ENCODE results near the gene CRKL.

CRKL gene

DNA sequence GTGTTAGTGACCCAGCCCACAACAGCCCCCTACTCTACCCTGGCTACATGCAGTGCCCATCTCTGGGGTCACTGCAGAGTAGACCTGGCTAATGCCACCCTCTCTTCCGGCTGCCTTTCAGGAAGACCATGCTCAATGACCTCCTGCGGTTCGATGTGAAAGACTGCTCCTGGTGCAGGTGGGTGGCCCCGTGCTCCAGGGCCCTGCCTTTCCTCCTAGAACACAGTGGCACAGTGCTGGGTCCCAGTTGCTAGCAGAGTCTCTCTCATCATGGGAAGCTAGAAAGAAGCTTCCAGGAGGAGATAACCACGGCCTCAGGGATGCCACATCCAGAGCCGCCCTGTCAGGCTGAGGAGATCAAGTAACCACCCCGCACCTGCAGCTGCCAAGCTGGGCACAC, 68.5 kb downstream of the CRKL start:
- H2AFZ ChIP-seq (ENCODE audit: low read length), result no peak overlapping the region
- no peak overlapping the region for H3K4me3 ChIP-seq (ENCODE audit: low read length, poor library complexity, severe bottlenecking)
- peaks cover 23% of the 10 kb centered on the region for H3K4me1 ChIP-seq (ENCODE audit: insufficient read depth, low read length, poor library complexity, severe bottlenecking)
- no peaks in the 10 kb centered on the region for H3K36me3 ChIP-seq (ENCODE audit: insufficient read depth, low read length)
- TF ChIP-seq CTCF (conservative IDR thresholded peaks at IDR 0.05; ENCODE audit: low read length) (no peak), EZH2phosphoT487 (IDR thresholded peaks at IDR 0.05; ENCODE audit: borderline replicate concordance) (no peak)
- H3K9ac ChIP-seq (ENCODE audit: low read depth, low read length, poor library complexity, severe bottlenecking), result no peak overlapping the region
- no peaks in the 10 kb centered on the region for H3K9me2 ChIP-seq (replicated peaks; ENCODE audit: low read depth, low read length)
- peaks cover 14% of the 10 kb centered on the region; the same call in 1 of the 2 replicates for H3K79me2 ChIP-seq (ENCODE audit: insufficient read depth, low read length)
- H3F3A ChIP-seq (ENCODE audit: low read depth), result no peaks in the 10 kb centered on the region
- no peaks in the 10 kb centered on the region for H4K20me1 ChIP-seq (ENCODE audit: insufficient read depth, low read length, poor library complexity, severe bottlenecking)
- H3K4me2 ChIP-seq (ENCODE audit: low read depth, low read length, poor library complexity, severe bottlenecking), result no peak overlapping the region
- H3K27me3 ChIP-seq (ENCODE audit: insufficient read depth, low read length, poor library complexity, severe bottlenecking), result no peaks in the 10 kb centered on the region
- no peaks in the 10 kb centered on the region for H3K9me3 ChIP-seq (ENCODE audit: insufficient read depth, low read depth, low read length)

- Histone ChIP-seq H3K36me3 (ENCODE audit: insufficient read depth, low read length) (no peaks in the 10 kb centered on the region), H3K9me3 (ENCODE audit: insufficient read depth, low read depth, low read length) (no peaks in the 10 kb centered on the region), H3K9ac (ENCODE audit: low read depth, low read length, poor library complexity, severe bottlenecking) (no peak overlapping the region), H3K4me1 (ENCODE audit: insufficient read depth, low read length, poor library complexity, severe bottlenecking) (peaks cover 20% of the 10 kb centered on the region), H3K4me2 (ENCODE audit: low read depth, low read length, poor library complexity, severe bottlenecking) (no peak overlapping the region), H3K4me3 (ENCODE audit: low read length, poor library complexity, severe bottlenecking) (no peak overlapping the region), H3K9me2 (replicated peaks; ENCODE audit: low read depth, low read length) (no peaks in the 10 kb centered on the region), H4K20me1 (ENCODE audit: insufficient read depth, low read length, poor library complexity, severe bottlenecking) (no peaks in the 10 kb centered on the region), H3K79me2 (ENCODE audit: insufficient read depth, low read length) (peaks cover 14% of the 10 kb centered on the region; the same call in 1 of the 2 replicates), H3F3A (ENCODE audit: low read depth) (no peaks in the 10 kb centered on the region), H3K27me3 (ENCODE audit: insufficient read depth, low read length, poor library complexity, severe bottlenecking) (no peaks in the 10 kb centered on the region), H2AFZ (ENCODE audit: low read length) (no peak overlapping the region)
- TF ChIP-seq EZH2phosphoT487 (IDR thresholded peaks at IDR 0.05; ENCODE audit: borderline replicate concordance) (no peak), CTCF (conservative IDR thresholded peaks at IDR 0.05; ENCODE audit: low read length) (no peak)
Observed at GRCh38 chr22:20986365-20986764, 69.2 kb downstream of the CRKL start.

- Histone ChIP-seq H3K4me2 (ENCODE audit: low read depth, low read length, poor library complexity, severe bottlenecking) (no peak overlapping the region), H4K20me1 (ENCODE audit: insufficient read depth, low read length, poor library complexity, severe bottlenecking) (no peaks in the 10 kb centered on the region), H3K9ac (ENCODE audit: low read depth, low read length, poor library complexity, severe bottlenecking) (no peak overlapping the region), H3K79me2 (ENCODE audit: insufficient read depth, low read length) (peaks cover 12% of the 10 kb centered on the region; the same call in 1 of the 2 replicates), H3F3A (ENCODE audit: low read depth) (no peaks in the 10 kb centered on the region), H3K27me3 (ENCODE audit: insufficient read depth, low read length, poor library complexity, severe bottlenecking) (no peaks in the 10 kb centered on the region), H3K4me1 (ENCODE audit: insufficient read depth, low read length, poor library complexity, severe bottlenecking) (peaks cover 16% of the 10 kb centered on the region), H3K36me3 (ENCODE audit: insufficient read depth, low read length) (peaks cover 3% of the 10 kb centered on the region; the same call in 1 of the 2 replicates), H2AFZ (ENCODE audit: low read length) (no peak overlapping the region), H3K4me3 (ENCODE audit: low read length, poor library complexity, severe bottlenecking) (no peak overlapping the region), H3K9me2 (replicated peaks; ENCODE audit: low read depth, low read length) (no peaks in the 10 kb centered on the region), H3K9me3 (ENCODE audit: insufficient read depth, low read depth, low read length) (no peaks in the 10 kb centered on the region)
- TF ChIP-seq CTCF (conservative IDR thresholded peaks at IDR 0.05; ENCODE audit: low read length) (no peak), EZH2phosphoT487 (IDR thresholded peaks at IDR 0.05; ENCODE audit: borderline replicate concordance) (no peak)
Observed at GRCh38 chr22:20987375-20987774, 70.2 kb downstream of the CRKL start.

Measured in Loucy (cell line).